H9 (cell line): ENCODE measurements around the gene RAP1GAP2. TPM values are rescaled to one million over a fixed set of nuclear protein-coding genes. Genes with fewer than 3 reads are reported as not detected.
A peak's percentile ranks its signal among the peaks of the same experiment; 100 is the strongest.

Experiments used
- DNase-seq: peaks from one replicate; pipeline ENCODE4 v3.0.0-alpha.2; 2017
- H2AFZ ChIP-seq: one replicate; pipeline ENCODE4 v1.6.1; 2013; ENCODE audit warnings: mild to moderate bottlenecking, low read length, control low read depth, moderate library complexity
- H2AK5ac ChIP-seq: 2 replicates; pipeline ENCODE4 v1.6.1; 2013; ENCODE audit warnings: low read length, control low read depth, mixed read lengths; ENCODE audit not compliant: insufficient read length
- H2BK120ac ChIP-seq: one replicate; pipeline ENCODE4 v1.6.1; 2013; ENCODE audit warnings: low read depth, mild to moderate bottlenecking, low read length, control low read depth, inconsistent platforms; ENCODE audit not compliant: poor library complexity, severe bottlenecking
- H2BK12ac ChIP-seq: 2 replicates; pipeline ENCODE4 v1.6.1; 2013; ENCODE audit warnings: low read length, control low read depth, mixed read lengths, low read depth; ENCODE audit not compliant: insufficient read length
- H2BK15ac ChIP-seq: 2 replicates; pipeline ENCODE4 v1.6.1; 2013; ENCODE audit warnings: low read depth, low read length, control low read depth
- H2BK20ac ChIP-seq: one replicate; pipeline ENCODE4 v1.6.1; 2013; ENCODE audit warnings: low read depth, mild to moderate bottlenecking, low read length, control low read depth, inconsistent platforms; ENCODE audit not compliant: poor library complexity, severe bottlenecking
- H2BK5ac ChIP-seq: 2 replicates; pipeline ENCODE4 v1.6.1; 2013; ENCODE audit warnings: low read length, control low read depth, mixed read lengths; ENCODE audit not compliant: insufficient read length
- H3K14ac ChIP-seq: 2 replicates; pipeline ENCODE4 v1.6.1; 2013; ENCODE audit warnings: low read length, control low read depth; ENCODE audit not compliant: insufficient read depth
- H3K18ac ChIP-seq: 2 replicates; pipeline ENCODE4 v1.6.1; 2013; ENCODE audit warnings: low read depth, mild to moderate bottlenecking, mixed read lengths, low read length, control low read depth; ENCODE audit not compliant: insufficient read length
- H3K23ac ChIP-seq: 2 replicates; pipeline ENCODE4 v1.6.1; 2013; ENCODE audit warnings: low read length, control low read depth, mixed read lengths, low read depth; ENCODE audit not compliant: insufficient read length
- H3K23me2 ChIP-seq: 2 replicates; pipeline ENCODE4 v1.6.1; 2013; ENCODE audit warnings: low read depth, mild to moderate bottlenecking, mixed read lengths, low read length, control low read depth; ENCODE audit not compliant: insufficient read length, poor library complexity, severe bottlenecking
- H3K27ac ChIP-seq: 2 replicates; pipeline ENCODE4 v1.5.1; 2013; ENCODE audit warnings: low read length, control low read depth, mixed read lengths, low read depth; ENCODE audit not compliant: insufficient read length
- H3K27me3 ChIP-seq: 2 replicates; pipeline ENCODE4 v1.6.1; 2013; ENCODE audit warnings: low read length, control low read depth, inconsistent platforms; ENCODE audit not compliant: insufficient read depth
- H3K4ac ChIP-seq: 2 replicates; pipeline ENCODE4 v1.6.1; 2013; ENCODE audit warnings: low read depth, mild to moderate bottlenecking, control low read depth, inconsistent platforms, low read length, moderate library complexity
- H3K4me1 ChIP-seq: 2 replicates; pipeline ENCODE4 v1.6.1; 2013; ENCODE audit warnings: low read length, control low read depth, inconsistent platforms; ENCODE audit not compliant: insufficient read depth
- H3K4me2 ChIP-seq: 2 replicates; pipeline ENCODE4 v1.6.1; 2013; ENCODE audit warnings: low read length, control low read depth, mixed read lengths; ENCODE audit not compliant: insufficient read length, insufficient read depth
- H3K56ac ChIP-seq: 2 replicates; pipeline ENCODE4 v1.6.1; 2013; ENCODE audit warnings: low read depth, mild to moderate bottlenecking, mixed read lengths, low read length, control low read depth; ENCODE audit not compliant: insufficient read length
- H3K79me1 ChIP-seq: 2 replicates; pipeline ENCODE4 v1.6.1; 2013; ENCODE audit warnings: low read depth, mild to moderate bottlenecking, moderate library complexity, low read length, control low read depth, inconsistent platforms; ENCODE audit not compliant: insufficient read depth, poor library complexity, severe bottlenecking
- H3K79me2 ChIP-seq: 2 replicates; pipeline ENCODE4 v1.6.1; 2013; ENCODE audit warnings: low read length, control low read depth, inconsistent platforms; ENCODE audit not compliant: insufficient read depth
- H3K9ac ChIP-seq: 2 replicates; pipeline ENCODE4 v1.6.1; 2013; ENCODE audit warnings: low read length, control low read depth, mixed read lengths; ENCODE audit not compliant: insufficient read length; ENCODE audit errors: extremely low read depth
- H3K9me3 ChIP-seq: one replicate; pipeline ENCODE4 v1.6.1; 2013; ENCODE audit warnings: low read depth, low read length, inconsistent platforms; ENCODE audit not compliant: control insufficient read depth
- H3T11ph ChIP-seq: one replicate; pipeline ENCODE4 v1.6.1; 2013; ENCODE audit warnings: mild to moderate bottlenecking, low read length, control low read depth, inconsistent platforms
- H4K20me1 ChIP-seq: one replicate; pipeline ENCODE4 v1.6.1; 2013; ENCODE audit not compliant: control insufficient read depth, insufficient read length, insufficient read depth
- H4K5ac ChIP-seq: 2 replicates; pipeline ENCODE4 v1.6.1; 2013; ENCODE audit warnings: low read depth, mild to moderate bottlenecking, mixed read lengths, low read length, control low read depth; ENCODE audit not compliant: insufficient read length
- H4K8ac ChIP-seq: replicated peaks from 2 replicates; pipeline ENCODE4 v1.6.1; 2013; ENCODE audit warnings: low read length, control low read depth, mixed read lengths, low read depth; ENCODE audit not compliant: insufficient read length
- H4K91ac ChIP-seq: 2 replicates; pipeline ENCODE4 v1.6.1; 2013; ENCODE audit warnings: low read depth, mild to moderate bottlenecking, moderate library complexity, mixed read lengths, low read length, control low read depth; ENCODE audit not compliant: insufficient read length
- H3K27ac Mint-ChIP-seq, 3 experiments: 2 replicates in 2 of 3; 3 replicates in 1 of 3; pipeline ENCODE4 v1.8.0; 2020 to 2021; ENCODE audit warnings: mixed read lengths in 3 of 3, mild to moderate bottlenecking in 1 of 3, moderate library complexity in 1 of 3
- H3K27me3 Mint-ChIP-seq: 2 replicates; pipeline ENCODE4 v1.8.0; 2021; ENCODE audit warnings: low read depth, mild to moderate bottlenecking, moderate library complexity, mixed read lengths
- H3K36me3 Mint-ChIP-seq, 3 experiments: 2 replicates in 2 of 3; 3 replicates in 1 of 3; pipeline ENCODE4 v1.8.0; 2020 to 2021; ENCODE audit warnings: low read depth in 3 of 3, mixed read lengths in 3 of 3; ENCODE audit not compliant: insufficient read depth in 1 of 3
- H3K4me1 Mint-ChIP-seq, 2 experiments: 2 replicates each; pipeline ENCODE4 v1.8.0; 2020; ENCODE audit warnings: mixed read lengths in 2 of 2
- H3K4me3 Mint-ChIP-seq, 2 experiments: 2 replicates in 1 of 2; 3 replicates in 1 of 2; pipeline ENCODE4 v1.8.0; 2020 to 2021; ENCODE audit warnings: mild to moderate bottlenecking in 2 of 2, mixed read lengths in 2 of 2, moderate library complexity in 1 of 2
- H3K9me3 Mint-ChIP-seq, 2 experiments: 2 replicates in 1 of 2; 3 replicates in 1 of 2; pipeline ENCODE4 v1.8.0; 2020; ENCODE audit warnings: mild to moderate bottlenecking in 2 of 2, mixed read lengths in 2 of 2, moderate library complexity in 1 of 2
- WGBS: extraction: QIAGEN DNeasy Blood & Tissue Kit; methylation state at CpG from one replicate; pipeline ENCODE4 v1.1.7; 2013; ENCODE audit warnings: missing lambda C conversion rate, low lambda C conversion rate, mixed read lengths; ENCODE audit not compliant: insufficient read length; ENCODE audit errors: extremely low coverage; 5-methylcytosine and 5-hydroxymethylcytosine counted together
- total RNA-seq: library from RNA; stranded (reverse); gene quantifications from 2 replicates; pipeline ENCODE4 v1.2.1, GENCODE V29; 2021
- TF ChIP-seq, protein P1 (sequence below): fragments of 200-600 bp; sonication (generic); conservative IDR thresholded peaks from 3 replicates; pipeline ENCODE4 v1.8.0; 2021; ENCODE audit warnings: antibody characterized with exemption, mild to moderate bottlenecking

RAP1GAP2 gene
- total RNA-seq, 1 experiment from 2014 or later = 33.8 TPM

DNA sequence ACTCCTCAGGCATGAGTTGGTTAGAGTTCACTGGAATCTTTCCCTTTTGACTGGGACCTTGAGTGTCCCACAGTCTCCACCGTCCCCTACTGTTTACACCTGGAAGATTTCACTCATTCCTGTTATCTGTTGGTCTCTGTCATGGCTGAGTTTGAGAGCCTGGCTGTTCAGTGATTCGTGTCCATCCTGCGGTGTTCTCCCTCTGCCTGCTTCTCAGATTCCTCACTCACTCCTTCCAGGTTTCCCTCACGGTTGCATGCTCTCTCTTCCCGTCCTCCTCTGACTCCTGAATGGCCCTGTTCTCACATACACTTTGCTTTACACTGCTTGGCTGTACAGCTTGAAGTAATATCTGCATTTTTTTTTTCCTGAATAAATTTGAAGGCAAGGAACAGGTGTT is 242.7 kb downstream of the RAP1GAP2 start:
- no peaks in the 10 kb centered on the region for H3K79me2 ChIP-seq
- H4K20me1 ChIP-seq = no peaks in the 10 kb centered on the region
- no peak overlapping the region for H4K8ac ChIP-seq
- H4K5ac ChIP-seq = no peak overlapping the region
- DNase-seq = no peak
- no peak overlapping the region for H3T11ph ChIP-seq
- H3K23ac ChIP-seq = no peak overlapping the region
- no peak overlapping the region for H3K9ac ChIP-seq
- no peak overlapping the region for H2AFZ ChIP-seq
- Mint-ChIP-seq H3K27ac (peak overlapping the region in 1 of 3 experiments; percentile 43; a peak in 2 of 7 replicates), H3K9me3 (peaks cover 18 to 20% of the 10 kb centered on the region in 2 experiments), H3K4me1 (no peaks in the 10 kb centered on the region), H3K27me3 (peaks cover 12% of the 10 kb centered on the region), H3K36me3 (peaks cover 4 to 6% (median 4%) of the 10 kb centered on the region in 3 experiments; a peak in 5 of 7 replicates), H3K4me3 (no peak overlapping the region)
- no peak overlapping the region for H4K91ac ChIP-seq
- no CpG with 5 or more reads among the region's 5 CpGs for WGBS
- no peak overlapping the region for H2BK120ac ChIP-seq
- no peak overlapping the region for H2BK20ac ChIP-seq
- H2BK15ac ChIP-seq = no peak overlapping the region
- no peak overlapping the region for H3K18ac ChIP-seq
- TF ChIP-seq, protein P1, sequence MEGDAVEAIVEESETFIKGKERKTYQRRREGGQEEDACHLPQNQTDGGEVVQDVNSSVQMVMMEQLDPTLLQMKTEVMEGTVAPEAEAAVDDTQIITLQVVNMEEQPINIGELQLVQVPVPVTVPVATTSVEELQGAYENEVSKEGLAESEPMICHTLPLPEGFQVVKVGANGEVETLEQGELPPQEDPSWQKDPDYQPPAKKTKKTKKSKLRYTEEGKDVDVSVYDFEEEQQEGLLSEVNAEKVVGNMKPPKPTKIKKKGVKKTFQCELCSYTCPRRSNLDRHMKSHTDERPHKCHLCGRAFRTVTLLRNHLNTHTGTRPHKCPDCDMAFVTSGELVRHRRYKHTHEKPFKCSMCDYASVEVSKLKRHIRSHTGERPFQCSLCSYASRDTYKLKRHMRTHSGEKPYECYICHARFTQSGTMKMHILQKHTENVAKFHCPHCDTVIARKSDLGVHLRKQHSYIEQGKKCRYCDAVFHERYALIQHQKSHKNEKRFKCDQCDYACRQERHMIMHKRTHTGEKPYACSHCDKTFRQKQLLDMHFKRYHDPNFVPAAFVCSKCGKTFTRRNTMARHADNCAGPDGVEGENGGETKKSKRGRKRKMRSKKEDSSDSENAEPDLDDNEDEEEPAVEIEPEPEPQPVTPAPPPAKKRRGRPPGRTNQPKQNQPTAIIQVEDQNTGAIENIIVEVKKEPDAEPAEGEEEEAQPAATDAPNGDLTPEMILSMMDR = no peak
- H3K9me3 ChIP-seq = no peaks in the 10 kb centered on the region
- H3K4me2 ChIP-seq = no peak overlapping the region
- H3K14ac ChIP-seq = no peak overlapping the region
- H3K4me1 ChIP-seq = no peaks in the 10 kb centered on the region
- H3K27me3 ChIP-seq = no peaks in the 10 kb centered on the region
- no peak overlapping the region for H2AK5ac ChIP-seq
- no peaks in the 10 kb centered on the region for H3K79me1 ChIP-seq
- no peak overlapping the region for H3K4ac ChIP-seq
- H2BK5ac ChIP-seq = no peak overlapping the region
- H3K23me2 ChIP-seq = no peaks in the 10 kb centered on the region
- H3K56ac ChIP-seq = no peak overlapping the region
- H3K27ac ChIP-seq = no peak overlapping the region
- no peak overlapping the region for H2BK12ac ChIP-seq
